HUES64 (cell line): Measurements from ENCODE around the gene EPS8.

Experiments
- H3K27ac ChIP-seq: 2 replicates; pipeline ENCODE4 v1.7.0; 2013; ENCODE audit warnings: low read depth, low read length, inconsistent platforms
- H3K27me3 ChIP-seq: 2 replicates; pipeline ENCODE4 v1.6.1; 2013; ENCODE audit warnings: mild to moderate bottlenecking, low read length; ENCODE audit not compliant: insufficient read depth
- H3K36me3 ChIP-seq: 2 replicates; pipeline ENCODE4 v1.6.1; 2013; ENCODE audit warnings: mild to moderate bottlenecking, low read length; ENCODE audit not compliant: insufficient read depth
- H3K4me1 ChIP-seq: 2 replicates; pipeline ENCODE4 v1.6.1; 2013; ENCODE audit warnings: mild to moderate bottlenecking, low read length, moderate library complexity; ENCODE audit not compliant: insufficient read depth
- H3K4me3 ChIP-seq: 2 replicates; pipeline ENCODE4 v1.5.1; 2013; ENCODE audit warnings: mild to moderate bottlenecking, low read length, moderate library complexity
- H3K9ac ChIP-seq: 2 replicates; pipeline ENCODE4 v1.6.1; 2013; ENCODE audit warnings: mild to moderate bottlenecking, low read depth, low read length
- H3K9me3 ChIP-seq: 2 replicates; pipeline ENCODE4 v1.6.1; 2013; ENCODE audit warnings: low read depth, low read length; ENCODE audit not compliant: insufficient read depth
- WGBS: fragments of 150-250, 120-280 bp; methylation state at CpG from one replicate; pipeline ENCODE4 v1.1.7; 2013; ENCODE audit warnings: missing lambda C conversion rate; 5-methylcytosine and 5-hydroxymethylcytosine counted together

Gene EPS8

GRCh38 chr12:15574353-15574752 lies 214.8 kb downstream of the EPS8 start:
- no CpG with 5 or more reads among the region's 1 CpG for WGBS
- Histone ChIP-seq H3K9ac (no peak overlapping the region), H3K4me1 (no peaks in the 10 kb centered on the region), H3K9me3 (no peaks in the 10 kb centered on the region), H3K36me3 (no peaks in the 10 kb centered on the region), H3K4me3 (no peak overlapping the region), H3K27me3 (no peaks in the 10 kb centered on the region), H3K27ac (no peak overlapping the region)
